GM23248 (cell line): Measurements from ENCODE around the gene TMPRSS2.

Source experiments
- EZH2 ChIP-seq: fragments of 200-600 bp; sonication (generic); IDR thresholded peaks from 2 replicates; pipeline ENCODE4 v1.6.1; 2018; ENCODE audit warnings: antibody characterized with exemption, mild to moderate bottlenecking; ENCODE audit not compliant: insufficient read depth, poor library complexity, severe bottlenecking
- EZH2phosphoT487 ChIP-seq: fragments of 200-600 bp; sonication (generic); IDR thresholded peaks from 2 replicates; pipeline ENCODE4 v1.6.1; 2018; ENCODE audit warnings: antibody characterized with exemption, moderate library complexity, mild to moderate bottlenecking, low read depth; ENCODE audit not compliant: insufficient read depth

DNA sequence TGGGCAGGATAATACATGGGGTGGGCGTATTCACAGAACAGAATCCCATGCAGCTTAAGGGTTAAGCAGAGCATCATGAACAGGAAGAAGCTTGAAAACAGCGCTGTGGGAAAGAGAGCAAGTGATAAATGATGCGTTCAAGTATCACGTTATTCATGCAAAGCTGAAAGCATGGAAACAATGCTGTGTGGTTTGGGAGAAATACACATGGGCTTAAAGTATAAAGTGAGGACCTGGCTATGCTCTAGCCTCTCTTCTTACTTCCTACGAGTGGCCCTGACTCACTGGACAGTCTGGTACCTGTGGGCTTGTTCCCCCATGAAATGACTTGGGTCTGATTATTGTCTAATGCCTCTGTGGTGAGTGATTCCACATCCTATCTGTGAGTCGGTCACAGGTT, 25.7 kb downstream of the TMPRSS2 start:
- TF ChIP-seq EZH2 (no peak), EZH2phosphoT487 (no peak)
